GM23248 (cell line): ENCODE measurements around the gene SEPTIN2. TPM values are rescaled to one million over a fixed set of nuclear protein-coding genes. Genes with fewer than 3 reads are reported as not detected.
A peak's percentile ranks its signal among the peaks of the same experiment; 100 is the strongest.

Experiments used
- DNase-seq: peaks from one replicate; pipeline ENCODE4 v3.0.0-alpha.2; 2015
- H2AFZ ChIP-seq: fragments of 200-600 bp; sonication (generic); 2 replicates; pipeline ENCODE4 v1.6.1; 2016; ENCODE audit warnings: antibody characterized with exemption
- H3F3A ChIP-seq: fragments of 200-600 bp; sonication (generic); 2 replicates; pipeline ENCODE4 v1.6.1; 2016; ENCODE audit warnings: mild to moderate bottlenecking, antibody characterized with exemption, mixed run types; ENCODE audit not compliant: insufficient read depth
- H3K27ac ChIP-seq: fragments of 200-600 bp; sonication (generic); 2 replicates; pipeline ENCODE4 v1.5.1; 2016; ENCODE audit warnings: mild to moderate bottlenecking
- H3K27me3 ChIP-seq: fragments of 200-600 bp; sonication (generic); replicated peaks from 2 replicates; pipeline ENCODE4 v1.6.1; 2016; ENCODE audit warnings: mild to moderate bottlenecking; ENCODE audit not compliant: insufficient read depth
- H3K36me3 ChIP-seq: fragments of 200-600 bp; sonication (generic); 2 replicates; pipeline ENCODE4 v1.6.1; 2016; ENCODE audit warnings: low read depth, mild to moderate bottlenecking
- H3K4me1 ChIP-seq: fragments of 200-600 bp; sonication (generic); 2 replicates; pipeline ENCODE4 v1.6.1; 2016; ENCODE audit warnings: mild to moderate bottlenecking; ENCODE audit not compliant: insufficient read depth
- H3K4me2 ChIP-seq: fragments of 200-600 bp; sonication (generic); one replicate; pipeline ENCODE4 v1.6.1; 2016; ENCODE audit warnings: mild to moderate bottlenecking; ENCODE audit not compliant: unreplicated experiment
- H3K4me3 ChIP-seq: fragments of 200-600 bp; sonication (generic); 2 replicates; pipeline ENCODE4 v1.5.1; 2016; ENCODE audit warnings: mild to moderate bottlenecking
- H3K79me2 ChIP-seq: fragments of 200-600 bp; sonication (generic); 2 replicates; pipeline ENCODE4 v1.6.1; 2016; ENCODE audit warnings: mild to moderate bottlenecking; ENCODE audit not compliant: insufficient read depth
- H3K9ac ChIP-seq: fragments of 200-600 bp; sonication (generic); 2 replicates; pipeline ENCODE4 v1.6.1; 2016; ENCODE audit warnings: mild to moderate bottlenecking
- H3K9me2 ChIP-seq: fragments of 200-600 bp; sonication (generic); 2 replicates; pipeline ENCODE4 v1.6.1; 2016; ENCODE audit warnings: mixed run types, mild to moderate bottlenecking, moderate library complexity; ENCODE audit not compliant: insufficient read depth
- H3K9me3 ChIP-seq: fragments of 200-600 bp; sonication (generic); one replicate; pipeline ENCODE4 v1.6.1; 2017; ENCODE audit warnings: low read depth
- H4K20me1 ChIP-seq: fragments of 200-600 bp; sonication (generic); 2 replicates; pipeline ENCODE4 v1.6.0; 2016; ENCODE audit not compliant: insufficient read depth
- EZH2 ChIP-seq: fragments of 200-600 bp; sonication (generic); IDR thresholded peaks from 2 replicates; pipeline ENCODE4 v1.6.1; 2018; ENCODE audit warnings: antibody characterized with exemption, mild to moderate bottlenecking; ENCODE audit not compliant: insufficient read depth, poor library complexity, severe bottlenecking
- EZH2phosphoT487 ChIP-seq: fragments of 200-600 bp; sonication (generic); IDR thresholded peaks from 2 replicates; pipeline ENCODE4 v1.6.1; 2018; ENCODE audit warnings: antibody characterized with exemption, moderate library complexity, mild to moderate bottlenecking, low read depth; ENCODE audit not compliant: insufficient read depth
- WGBS, 2 experiments: methylation state at CpG; one replicate each; pipeline ENCODE4 v1.1.6; 2015 to 2017; ENCODE audit warnings: low lambda C conversion rate in 2 of 2, low coverage in 1 of 2; ENCODE audit errors: missing lambda C conversion rate in 2 of 2; 5-methylcytosine and 5-hydroxymethylcytosine counted together
- in situ Hi-C: fragments of 300-500 bp; cut with MboI; formaldehyde crosslinking; loops from 2 replicates; pipeline ENCODE4 v1.15.0; 2020
- polyA plus RNA-seq: library from polyadenylated mRNA; unstranded; fragments of >200 nt; fragmentation: Nextera tagmentation; extraction: Ambion mirVana; gene quantifications from 2 replicates; pipeline ENCODE4 v1.2.1, GENCODE V29; 2016
- total RNA-seq: library from RNA; depleted of rRNA; stranded (reverse); fragments of >200 nt; shearing (Covaris generic); gene quantifications from 2 replicates; pipeline ENCODE4 v1.2.3, GENCODE V29; 2014

The SEPTIN2 gene
- total and polyA plus RNA-seq, 2 experiments from 2014 or later = 499 to 512 TPM

DNA sequence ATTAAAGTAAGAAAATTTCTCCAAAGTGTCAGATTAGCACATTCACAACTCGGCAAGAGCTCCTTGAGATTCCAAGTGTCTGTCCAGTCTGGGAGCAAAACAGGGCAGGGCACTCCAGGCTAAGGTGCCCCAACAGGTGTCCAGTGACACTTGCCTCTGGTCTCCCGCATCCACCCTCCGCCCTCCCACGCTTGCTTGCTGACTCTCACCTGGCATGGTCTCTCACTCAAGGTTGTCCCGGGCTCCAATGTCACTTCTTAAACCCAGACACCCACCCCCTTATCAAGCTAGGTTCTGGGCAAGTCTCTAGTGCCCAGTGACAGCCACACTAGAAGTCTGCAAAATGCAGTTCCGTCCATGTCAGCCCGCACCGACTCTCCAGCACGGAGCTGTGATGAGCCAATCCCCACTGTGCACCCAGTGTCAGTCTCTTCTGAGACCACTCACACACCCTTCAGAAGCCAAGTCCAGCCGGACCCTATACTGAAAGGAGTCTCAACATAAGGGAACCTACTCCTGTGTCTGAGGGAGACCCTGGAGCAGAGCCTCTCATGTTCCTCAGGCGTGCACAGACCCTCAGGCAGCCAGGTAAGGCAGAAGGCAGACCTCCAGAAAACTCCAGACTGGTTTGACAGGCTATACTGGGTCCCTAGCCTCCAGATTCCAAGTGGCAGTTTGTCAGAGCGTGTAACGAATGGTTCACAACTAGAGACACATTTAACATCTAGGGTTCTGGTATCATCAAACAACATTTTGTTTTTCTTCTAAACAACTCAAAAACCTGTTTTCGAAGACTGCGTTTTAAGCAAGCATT, 45.8 kb upstream of the SEPTIN2 start:
- Histone ChIP-seq H3K9me3 (no peaks in the 10 kb centered on the region), H3K27ac (peak overlapping the region; percentile 93), H3K4me2 (peak overlapping the region; percentile 98), H3K4me3 (peak overlapping the region; percentile 96), H3K79me2 (peaks cover 96% of the 10 kb centered on the region), H2AFZ (no peak overlapping the region), H3K4me1 (peaks cover 36% of the 10 kb centered on the region), H3K9ac (peak overlapping the region; percentile 99), H3K27me3 (no peaks in the 10 kb centered on the region), H3K36me3 (peaks cover 38% of the 10 kb centered on the region), H3F3A (peaks cover 34% of the 10 kb centered on the region), H3K9me2 (no peaks in the 10 kb centered on the region), H4K20me1 (peaks cover 37% of the 10 kb centered on the region)
- in situ Hi-C loops = no loop called here
- TF ChIP-seq EZH2 (no peak), EZH2phosphoT487 (no peak)
- peak; percentile 46 for DNase-seq
- 28 to 30% methylated on average over 15 of the region's 15 CpGs for WGBS, 2 experiments

GRCh38 chr2:241270531-241270930, 45.2 kb upstream of the SEPTIN2 start:
- no peaks in the 10 kb centered on the region for H3K9me3 ChIP-seq
- peak overlapping the region; percentile 98 for H3K4me2 ChIP-seq
- H3K36me3 ChIP-seq = peaks cover 32% of the 10 kb centered on the region
- peak overlapping the region; percentile 93 for H3K27ac ChIP-seq
- WGBS, 2 experiments = 5 to 7% methylated on average over 5 of the region's 5 CpGs
- H3K9ac ChIP-seq = peak overlapping the region; percentile 99
- no peaks in the 10 kb centered on the region for H3K9me2 ChIP-seq
- in situ Hi-C loops = no loop called here
- peaks cover 37% of the 10 kb centered on the region for H4K20me1 ChIP-seq
- DNase-seq = peak; percentile 59
- H3K27me3 ChIP-seq = no peaks in the 10 kb centered on the region
- H3K4me1 ChIP-seq = peaks cover 36% of the 10 kb centered on the region
- H3F3A ChIP-seq = peaks cover 34% of the 10 kb centered on the region
- H3K79me2 ChIP-seq = peaks cover 96% of the 10 kb centered on the region
- TF ChIP-seq EZH2phosphoT487 (no peak), EZH2 (no peak)
- peak overlapping the region; percentile 96 for H3K4me3 ChIP-seq
- H2AFZ ChIP-seq = no peak overlapping the region

DNA sequence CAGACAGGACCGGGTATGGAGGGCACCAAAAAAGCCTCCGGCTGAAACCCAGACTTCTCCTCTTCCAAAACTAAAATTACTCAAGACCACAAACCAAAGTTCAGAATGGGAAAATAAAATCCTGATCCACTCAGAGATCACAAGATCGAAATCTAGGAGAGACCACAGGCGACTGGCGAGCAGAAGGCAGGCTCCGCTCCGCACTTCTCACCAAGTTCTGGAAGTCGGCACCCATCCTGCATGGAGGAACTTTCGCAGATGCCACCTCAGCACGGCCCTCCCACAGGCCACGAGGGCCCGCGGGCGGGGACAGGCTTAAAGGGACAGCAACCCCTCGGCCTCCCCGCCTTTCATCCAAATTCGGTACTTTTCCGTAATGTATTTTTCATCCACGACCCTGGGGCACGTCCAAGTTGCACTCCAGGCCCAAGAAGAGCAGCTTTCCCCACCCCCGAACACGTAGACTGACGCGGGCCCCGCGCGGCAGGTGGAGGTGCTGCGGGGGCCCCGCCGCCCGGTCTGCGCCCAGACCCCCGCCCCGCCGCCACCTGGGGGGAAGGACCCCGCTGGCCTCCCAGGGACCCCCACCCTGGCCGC, 43.9 kb upstream of the SEPTIN2 start:
- Histone ChIP-seq H3K4me2 (peak overlapping the region; percentile 98), H3F3A (peaks cover 44% of the 10 kb centered on the region), H3K4me3 (peak overlapping the region; percentile 96), H3K9me3 (no peaks in the 10 kb centered on the region), H3K9me2 (no peaks in the 10 kb centered on the region), H3K4me1 (peaks cover 36% of the 10 kb centered on the region), H3K27me3 (no peaks in the 10 kb centered on the region), H3K36me3 (peaks cover 19% of the 10 kb centered on the region; the same call in 1 of the 2 replicates), H4K20me1 (peaks cover 37% of the 10 kb centered on the region), H3K79me2 (peaks cover 96% of the 10 kb centered on the region), H2AFZ (no peak overlapping the region), H3K9ac (peak overlapping the region; percentile 99), H3K27ac (peak overlapping the region; percentile 93)
- 0 to 1% methylated on average over 19 to 27 of the region's 37 CpGs for WGBS, 2 experiments
- TF ChIP-seq EZH2 (no peak), EZH2phosphoT487 (no peak)
- DNase-seq = peak; percentile 96
- in situ Hi-C loops = no loop called here

DNA sequence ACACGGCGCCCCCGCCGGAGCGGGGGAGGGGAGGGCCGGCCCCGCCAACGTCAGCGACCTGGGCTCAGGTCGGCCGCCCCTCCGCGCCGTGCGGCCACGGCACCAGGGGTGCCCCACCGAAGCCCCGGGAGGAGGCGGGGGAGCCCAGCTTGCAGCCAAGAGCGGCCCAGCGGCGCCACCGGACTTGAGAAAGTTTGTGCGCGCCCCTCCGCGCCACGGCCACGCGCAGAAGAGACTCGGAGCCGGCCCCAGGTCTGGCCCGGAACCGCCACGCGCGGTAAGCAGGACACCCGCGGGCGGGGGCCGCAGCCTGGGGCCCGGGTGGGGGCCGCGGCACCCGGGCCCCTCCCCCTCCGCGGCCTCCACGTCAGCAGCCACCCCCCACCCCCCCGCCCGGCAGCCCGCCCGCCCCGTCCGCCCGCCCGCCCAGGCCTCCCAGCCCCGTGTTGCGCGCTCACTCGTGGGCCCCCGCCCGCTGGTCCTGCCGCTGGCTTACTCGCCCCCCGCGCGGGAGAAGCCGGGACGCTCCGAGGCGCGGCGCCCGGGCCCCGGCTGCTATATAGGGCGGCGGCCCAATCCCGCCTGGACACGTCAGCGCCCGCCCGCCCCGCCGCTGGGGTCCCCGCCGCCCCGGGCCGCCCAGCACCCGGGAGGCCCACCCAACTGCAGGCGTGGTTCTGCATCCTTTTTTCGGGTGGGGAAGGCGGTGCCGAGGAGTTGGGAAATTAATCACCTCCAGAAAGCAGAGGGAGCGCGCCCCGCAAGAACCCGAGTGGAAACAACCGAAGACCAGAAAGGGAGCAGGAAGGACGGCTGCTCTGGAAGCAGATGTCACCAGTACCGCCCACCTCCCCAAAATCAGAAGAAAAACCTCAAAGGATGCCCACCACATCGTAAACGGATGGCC, 43.2 kb upstream of the SEPTIN2 start:
- peak overlapping the region; percentile 68 for H2AFZ ChIP-seq
- H3K79me2 ChIP-seq = peaks cover 96% of the 10 kb centered on the region
- H3K4me1 ChIP-seq = peaks cover 36% of the 10 kb centered on the region
- H3K27me3 ChIP-seq = no peaks in the 10 kb centered on the region
- peak overlapping the region; percentile 99 for H3K9ac ChIP-seq
- H3K36me3 ChIP-seq = peaks cover 13% of the 10 kb centered on the region; the same call in 1 of the 2 replicates
- H3K27ac ChIP-seq = peak overlapping the region; percentile 93
- no peaks in the 10 kb centered on the region for H3K9me3 ChIP-seq
- H3F3A ChIP-seq = peaks cover 44% of the 10 kb centered on the region
- no peaks in the 10 kb centered on the region for H3K9me2 ChIP-seq
- TF ChIP-seq EZH2phosphoT487 = no peak
- TF ChIP-seq EZH2 = no peak
- peak overlapping the region; percentile 98 for H3K4me2 ChIP-seq
- WGBS, 2 experiments = 1 to 2% methylated on average over 38 to 65 of the region's 102 CpGs
- peak overlapping the region; percentile 96 for H3K4me3 ChIP-seq
- in situ Hi-C loops = no loop called here
- peaks cover 37% of the 10 kb centered on the region for H4K20me1 ChIP-seq
- peak; percentile 88 for DNase-seq
